Activated naive CD8-positive, alpha-beta T cell (primary cell): ENCODE data around the gene CMTM7.
"Not testable (repeated sequence)": the region's sequence is repeated elsewhere in the genome, so short reads cannot be mapped to it uniquely, and the experiment has no call there.

Experiments used
- H3K27ac Mint-ChIP-seq: one replicate; pipeline ENCODE4 v1.8.0; 2021; ENCODE audit warnings: mixed read lengths
- H3K27me3 Mint-ChIP-seq: one replicate; pipeline ENCODE4 v1.8.0; 2021; ENCODE audit warnings: mixed read lengths
- H3K36me3 Mint-ChIP-seq: one replicate; pipeline ENCODE4 v1.8.0; 2021; ENCODE audit warnings: mixed read lengths
- H3K4me1 Mint-ChIP-seq: one replicate; pipeline ENCODE4 v1.8.0; 2021; ENCODE audit warnings: low read depth, mixed read lengths
- H3K4me3 Mint-ChIP-seq: one replicate; pipeline ENCODE4 v1.8.0; 2021; ENCODE audit warnings: mild to moderate bottlenecking, mixed read lengths
- H3K9me3 Mint-ChIP-seq: one replicate; pipeline ENCODE4 v1.8.0; 2021; ENCODE audit warnings: low read depth, mixed read lengths

CMTM7 gene

DNA sequence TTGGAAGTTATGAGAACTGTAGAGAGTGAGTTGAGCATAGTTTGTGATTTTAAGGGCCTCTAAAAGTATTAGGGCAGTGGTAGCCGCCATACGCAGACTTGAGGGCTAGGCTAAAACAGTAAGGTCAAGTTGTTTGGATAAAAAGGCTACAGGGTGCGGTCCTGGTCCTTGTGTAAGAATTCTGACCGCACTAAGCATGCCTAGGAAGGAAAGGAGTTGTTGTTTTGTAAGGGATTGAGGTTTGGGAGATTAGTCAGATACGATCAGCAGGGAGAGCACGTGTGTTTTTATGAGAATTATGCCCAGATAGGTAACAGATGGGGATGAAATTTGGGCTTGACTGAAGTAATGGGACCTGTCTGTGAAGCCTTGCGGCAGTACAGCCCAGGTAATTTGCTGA, 71.8 kb downstream of the CMTM7 start:
- H3K4me1 Mint-ChIP-seq: peaks cover 20% of the 10 kb centered on the region
- H3K36me3 Mint-ChIP-seq, H3K4me3 Mint-ChIP-seq, H3K27ac Mint-ChIP-seq, H3K27me3 Mint-ChIP-seq, H3K9me3 Mint-ChIP-seq: not testable (repeated sequence)

DNA sequence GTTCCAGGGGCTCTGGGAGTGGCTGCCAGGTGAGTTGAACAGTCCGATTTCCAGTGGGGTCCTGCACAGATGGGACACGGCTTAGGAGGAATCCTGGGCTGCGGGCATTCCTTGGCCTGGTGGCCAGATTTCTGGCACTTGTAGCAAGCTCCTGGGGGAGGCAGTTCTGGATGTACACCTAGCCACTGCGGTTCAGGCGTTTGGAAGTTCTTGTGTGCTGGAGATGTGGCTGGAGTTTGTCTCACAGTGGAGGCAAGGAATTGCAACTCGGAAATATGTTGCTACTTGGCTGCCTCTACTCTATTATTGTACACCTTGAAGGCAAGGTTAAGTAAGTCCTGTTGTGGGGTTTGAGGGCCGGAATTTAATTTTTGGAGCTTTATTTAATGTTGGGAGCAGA, 73.1 kb downstream of the CMTM7 start:
- not testable (repeated sequence) for H3K9me3 Mint-ChIP-seq, H3K4me3 Mint-ChIP-seq, H3K36me3 Mint-ChIP-seq, H3K27me3 Mint-ChIP-seq
- Mint-ChIP-seq H3K4me1 (peaks cover 21% of the 10 kb centered on the region), H3K27ac (peak overlapping the region; percentile 30)

DNA sequence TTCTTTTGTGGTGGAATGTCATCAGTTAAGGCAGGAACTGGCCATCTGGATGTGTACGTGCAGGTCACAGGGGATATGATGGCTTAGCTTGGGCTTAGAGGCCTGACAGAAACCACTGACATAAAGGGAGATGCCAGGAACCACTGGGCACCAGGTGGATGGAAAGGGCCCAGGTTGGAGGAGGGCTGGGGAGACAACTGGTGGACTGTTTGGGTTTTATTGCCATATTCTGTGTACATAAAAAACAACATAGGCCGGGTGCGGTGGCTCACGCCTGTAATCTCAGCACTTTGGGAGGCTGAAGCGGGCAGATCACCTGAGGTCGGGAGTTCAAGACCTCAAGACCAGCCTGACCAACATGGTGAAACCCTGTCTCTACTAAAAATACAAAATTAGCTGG, 75.2 kb downstream of the CMTM7 start:
- H3K9me3 Mint-ChIP-seq, H3K27me3 Mint-ChIP-seq, H3K36me3 Mint-ChIP-seq: not testable (repeated sequence)
- H3K4me3 Mint-ChIP-seq: peak overlapping the region; percentile 30
- H3K27ac Mint-ChIP-seq: peak overlapping the region; percentile 42
- H3K4me1 Mint-ChIP-seq: peaks cover 36% of the 10 kb centered on the region

DNA sequence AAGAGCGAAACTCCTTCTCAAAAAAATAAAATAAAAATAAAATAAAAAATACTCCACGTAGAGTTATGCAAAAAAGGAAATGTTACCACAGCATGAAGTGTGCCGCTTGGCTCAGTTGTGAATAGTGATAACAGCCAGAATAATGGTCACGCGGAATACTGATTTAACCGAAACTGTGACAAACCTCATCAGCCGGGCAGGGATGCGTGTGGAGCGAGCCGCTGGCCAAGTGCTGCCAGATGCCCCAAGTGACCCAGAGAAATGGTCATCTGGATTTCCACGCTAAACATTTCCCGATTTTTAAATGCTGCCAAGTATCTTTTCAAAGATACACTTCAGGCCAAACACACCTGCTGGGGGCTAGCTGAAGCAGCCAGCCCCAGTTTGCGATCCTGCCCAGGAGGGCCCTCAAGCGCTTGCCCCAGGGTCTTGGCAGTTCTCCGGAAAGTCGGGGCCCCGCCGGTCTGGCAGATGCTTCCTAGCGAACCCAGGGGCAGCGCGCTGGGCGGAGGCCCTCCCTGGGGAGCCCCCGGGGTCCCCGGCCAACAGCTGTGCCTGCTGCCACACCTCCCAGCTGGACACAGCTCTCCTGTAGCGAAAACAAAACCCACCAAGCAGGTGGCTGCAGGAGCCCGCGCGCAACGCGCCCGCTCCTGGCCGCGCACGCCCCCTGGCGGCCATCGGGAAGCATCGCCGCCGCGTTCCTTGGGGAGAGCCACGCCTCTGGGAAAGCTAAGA, 75.8 kb downstream of the CMTM7 start:
- Mint-ChIP-seq H3K4me3 (peak overlapping the region; percentile 53), H3K9me3 (no peaks in the 10 kb centered on the region), H3K27ac (peak overlapping the region; percentile 51), H3K4me1 (peaks cover 38% of the 10 kb centered on the region), H3K27me3 (no peaks in the 10 kb centered on the region), H3K36me3 (no peaks in the 10 kb centered on the region)

DNA sequence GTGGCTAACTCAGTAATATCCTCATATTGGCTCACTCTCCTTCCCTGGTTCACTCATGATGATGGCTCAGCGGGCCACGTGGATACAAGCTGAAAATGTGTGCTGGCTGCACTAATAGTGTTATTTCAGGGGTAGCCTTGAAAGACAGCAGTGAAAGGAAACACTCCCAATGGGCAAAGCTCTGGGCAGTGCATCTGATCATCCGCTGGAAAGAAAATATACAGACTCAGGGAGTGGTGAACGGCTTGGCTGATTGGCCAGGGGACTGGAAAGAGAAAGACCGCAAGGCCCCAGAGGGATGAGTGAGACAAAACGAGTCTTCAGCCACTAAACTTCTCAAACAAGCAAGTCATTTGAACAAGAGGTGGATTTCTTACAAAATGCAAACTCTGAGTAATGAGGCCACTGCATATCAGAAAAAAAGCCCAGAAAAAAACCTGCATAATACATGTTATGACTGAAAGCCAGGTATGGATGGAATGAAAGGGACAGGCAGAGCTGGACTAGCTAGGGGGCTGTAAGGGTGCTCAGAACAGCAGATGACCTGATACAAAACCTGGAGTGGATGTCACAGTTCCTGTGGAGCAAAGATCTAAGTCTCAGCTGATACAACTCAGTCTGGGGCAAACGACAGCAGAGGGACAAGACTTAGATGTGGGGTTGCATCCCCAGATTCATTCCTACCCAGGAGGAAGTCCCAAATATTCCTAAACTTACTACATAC, 77.7 kb downstream of the CMTM7 start:
- Mint-ChIP-seq H3K36me3 (peaks cover 10% of the 10 kb centered on the region), H3K4me3 (no peak overlapping the region), H3K27ac (peak overlapping the region; percentile 82), H3K4me1 (peaks cover 42% of the 10 kb centered on the region), H3K9me3 (no peaks in the 10 kb centered on the region), H3K27me3 (no peaks in the 10 kb centered on the region)

DNA sequence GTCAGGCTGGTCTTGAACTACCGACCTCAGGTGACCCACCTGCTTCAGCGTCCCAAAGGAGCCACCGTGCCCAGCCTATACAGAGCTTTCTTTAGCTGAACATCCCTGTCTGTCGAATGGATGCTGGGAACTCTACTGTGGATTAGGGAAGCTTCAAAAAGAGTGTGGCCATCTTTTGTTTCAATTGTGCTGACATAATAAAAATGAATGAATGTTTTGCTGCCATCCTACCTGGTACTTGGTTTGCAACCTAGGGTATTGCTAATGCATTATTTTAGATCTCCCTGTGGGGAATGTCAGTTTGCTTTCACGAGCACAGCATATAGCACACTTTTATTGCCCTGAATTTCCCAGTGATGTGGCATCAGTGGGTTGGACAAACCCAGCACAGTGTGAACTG, 78.7 kb downstream of the CMTM7 start:
- H3K27ac Mint-ChIP-seq: peak overlapping the region; percentile 22

DNA sequence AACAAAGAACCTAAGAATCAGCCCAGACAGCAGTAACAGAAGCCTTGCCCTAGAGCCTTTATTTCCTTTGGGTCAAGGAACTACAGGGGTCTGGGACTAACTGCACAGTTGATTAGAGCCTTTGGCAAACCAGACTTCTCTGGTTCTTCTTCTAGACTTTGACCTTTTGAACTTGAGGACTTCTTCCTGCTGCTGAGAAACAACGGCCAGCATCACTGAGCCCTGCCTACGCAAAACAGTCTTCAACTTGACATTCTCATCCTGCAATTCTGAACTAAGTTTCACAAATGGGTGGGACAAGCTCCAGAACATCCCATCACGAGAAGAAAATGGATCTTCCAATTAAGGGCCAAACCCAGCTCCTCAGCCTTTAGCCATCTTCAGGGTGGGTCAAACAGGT, 79.6 kb downstream of the CMTM7 start:
- H3K27ac Mint-ChIP-seq: peak overlapping the region; percentile 28
- H3K36me3 Mint-ChIP-seq: peaks cover 15% of the 10 kb centered on the region
- no peaks in the 10 kb centered on the region for H3K9me3 Mint-ChIP-seq
- H3K27me3 Mint-ChIP-seq: no peaks in the 10 kb centered on the region
- H3K4me3 Mint-ChIP-seq: no peak overlapping the region
- peaks cover 35% of the 10 kb centered on the region for H3K4me1 Mint-ChIP-seq

More for the DNA sequence above, 78.7 kb downstream of the CMTM7 start:
- Mint-ChIP-seq H3K27me3 (no peaks in the 10 kb centered on the region), H3K4me1 (peaks cover 38% of the 10 kb centered on the region), H3K36me3 (peaks cover 12% of the 10 kb centered on the region), H3K4me3 (no peak overlapping the region), H3K9me3 (no peaks in the 10 kb centered on the region)

DNA sequence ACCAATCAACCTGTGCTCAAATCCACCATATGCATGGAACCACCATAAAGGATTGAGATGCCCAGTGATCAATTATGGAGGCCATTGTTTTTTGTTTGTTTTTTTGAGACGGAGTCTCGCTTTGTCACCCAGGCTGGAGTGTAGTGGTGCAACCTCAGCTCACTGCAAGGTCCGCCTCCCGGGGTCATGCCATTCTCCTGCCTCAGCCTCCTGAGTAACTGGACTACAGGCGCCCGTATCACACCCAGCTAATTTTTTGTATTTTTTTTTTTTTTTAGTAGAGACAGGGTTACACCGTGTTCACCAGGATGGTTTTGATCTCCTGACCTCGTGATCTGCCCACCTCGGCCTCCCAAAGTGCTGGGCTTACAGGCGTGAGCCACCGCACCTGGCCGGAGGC, 80.5 kb downstream of the CMTM7 start:
- H3K9me3 Mint-ChIP-seq, H3K4me3 Mint-ChIP-seq, H3K27ac Mint-ChIP-seq, H3K27me3 Mint-ChIP-seq: not testable (repeated sequence)
- H3K36me3 Mint-ChIP-seq: peaks cover 20% of the 10 kb centered on the region
- peaks cover 32% of the 10 kb centered on the region for H3K4me1 Mint-ChIP-seq

DNA sequence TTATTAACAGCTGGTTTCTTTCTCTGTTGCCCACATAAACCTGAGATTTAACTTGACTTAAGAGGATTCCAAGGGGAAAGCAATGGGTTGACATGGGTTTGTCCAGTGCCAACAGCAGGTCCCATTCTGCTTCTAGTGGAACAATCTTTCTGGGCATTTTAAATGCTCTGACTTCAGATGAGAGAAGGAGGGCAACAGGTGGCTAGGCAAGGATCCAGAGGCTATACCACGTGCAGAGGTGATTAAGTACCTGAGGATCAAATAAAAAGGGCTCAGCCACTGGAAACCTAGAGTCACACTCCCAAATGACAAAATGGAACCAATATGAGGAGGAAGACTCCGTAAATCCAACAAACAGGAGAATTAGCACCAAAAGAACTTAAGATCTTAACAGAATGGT, 82.5 kb downstream of the CMTM7 start:
- Mint-ChIP-seq H3K36me3 (peaks cover 24% of the 10 kb centered on the region), H3K27me3 (no peaks in the 10 kb centered on the region), H3K9me3 (no peaks in the 10 kb centered on the region), H3K4me1 (peaks cover 26% of the 10 kb centered on the region), H3K27ac (no peak overlapping the region), H3K4me3 (no peak overlapping the region)

DNA sequence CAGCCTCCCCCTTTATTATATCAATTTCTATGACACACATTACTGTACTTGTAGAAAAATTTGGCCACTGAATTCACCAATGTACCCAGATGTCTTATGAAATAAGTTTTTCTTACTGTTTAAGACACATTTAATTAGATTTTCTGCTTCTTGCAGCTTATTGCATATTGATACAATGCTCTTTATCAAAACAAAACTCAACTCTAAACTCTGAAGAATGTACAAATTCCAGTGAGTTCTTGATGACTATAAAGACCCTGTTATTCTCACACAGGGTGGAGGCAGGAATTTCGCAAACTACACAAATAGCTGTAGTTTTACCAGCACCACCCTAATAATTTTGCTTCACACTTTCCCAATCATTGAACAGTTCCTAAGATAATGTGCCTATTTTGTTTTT, 89.0 kb downstream of the CMTM7 start:
- peaks cover 24% of the 10 kb centered on the region for H3K4me1 Mint-ChIP-seq
- peaks cover 30% of the 10 kb centered on the region for H3K36me3 Mint-ChIP-seq
- H3K27me3 Mint-ChIP-seq: no peaks in the 10 kb centered on the region
- H3K4me3 Mint-ChIP-seq: no peak overlapping the region
- H3K9me3 Mint-ChIP-seq: no peaks in the 10 kb centered on the region
- no peak overlapping the region for H3K27ac Mint-ChIP-seq

DNA sequence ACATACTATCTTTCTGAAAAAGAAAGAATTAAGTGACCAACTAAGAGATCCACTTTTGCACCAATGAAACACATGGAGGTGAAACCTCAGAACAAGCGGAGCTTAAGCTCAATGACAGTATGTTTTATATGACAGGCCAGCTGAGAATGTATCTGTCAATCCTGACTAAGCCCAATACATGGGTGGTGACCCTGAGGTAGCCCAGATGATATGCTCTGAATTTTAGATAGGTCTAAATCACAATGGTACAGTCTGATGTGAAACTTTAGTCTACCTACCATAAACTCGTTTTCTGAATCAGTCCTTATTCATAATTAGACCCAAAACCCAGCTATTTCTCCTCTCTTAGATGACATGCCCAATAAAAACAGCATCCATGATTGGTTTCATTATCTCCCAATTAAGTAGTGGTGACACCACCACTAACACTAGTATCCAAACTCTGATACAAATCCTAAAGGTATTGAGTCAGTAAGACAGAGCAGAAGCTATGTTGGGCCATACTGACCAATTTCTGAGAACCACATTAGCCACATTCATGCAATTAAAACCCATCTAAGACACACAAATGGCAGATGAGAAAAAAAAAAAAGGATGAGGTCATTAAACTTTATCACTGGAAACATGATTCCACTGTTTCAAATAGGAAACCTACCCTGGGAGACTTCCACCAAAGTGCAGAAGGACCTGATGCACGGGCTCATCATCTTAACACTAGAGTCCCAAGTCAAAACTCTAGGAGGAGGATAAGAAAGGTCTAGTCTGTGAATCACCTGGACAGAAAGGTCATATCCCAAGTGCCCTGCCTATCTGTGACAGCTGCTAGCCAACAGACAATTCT, 90.4 kb downstream of the CMTM7 start:
- Mint-ChIP-seq H3K27me3 (no peaks in the 10 kb centered on the region), H3K9me3 (no peaks in the 10 kb centered on the region), H3K27ac (no peak overlapping the region), H3K36me3 (peaks cover 29% of the 10 kb centered on the region), H3K4me3 (no peak overlapping the region), H3K4me1 (peaks cover 22% of the 10 kb centered on the region)

DNA sequence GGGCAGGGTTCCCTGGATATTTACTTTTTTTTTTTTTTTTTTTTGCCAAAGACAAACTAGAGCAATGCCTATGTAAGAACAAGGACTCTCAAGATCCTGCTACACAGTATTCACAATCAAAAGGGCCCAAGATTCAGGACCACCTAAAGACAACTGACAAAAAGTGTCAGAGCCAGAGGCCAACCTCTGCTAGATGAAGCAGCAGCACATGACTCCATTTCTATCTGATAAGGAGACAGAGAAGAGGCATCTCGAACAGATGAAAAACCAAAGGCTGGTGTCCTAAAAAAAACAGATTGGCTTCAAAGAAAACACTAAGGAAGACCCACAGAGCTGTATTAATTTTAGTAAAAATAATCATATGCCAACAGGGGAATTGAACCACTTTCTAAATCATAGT, 91.0 kb downstream of the CMTM7 start:
- H3K36me3 Mint-ChIP-seq: peaks cover 27% of the 10 kb centered on the region
- no peaks in the 10 kb centered on the region for H3K9me3 Mint-ChIP-seq

DNA sequence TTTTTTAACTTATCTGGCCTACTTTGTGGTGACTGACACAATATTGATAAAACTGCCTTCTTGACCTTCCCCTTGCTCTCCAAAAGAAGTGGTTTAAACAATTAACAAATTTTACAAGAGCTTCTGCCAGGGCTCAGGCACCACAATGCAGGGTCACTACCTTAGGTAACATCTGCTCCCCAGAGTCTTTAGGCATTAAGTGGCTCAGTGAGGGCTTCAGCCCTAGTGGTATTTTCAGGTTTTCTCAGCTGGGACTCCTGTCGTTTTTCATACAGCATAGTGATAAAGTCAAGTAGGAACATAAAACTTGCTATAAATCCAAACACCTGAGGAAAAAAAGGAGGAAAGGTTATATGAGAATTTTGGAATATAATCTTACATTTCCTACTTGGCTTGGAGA, 92.1 kb downstream of the CMTM7 start:
- H3K4me3 Mint-ChIP-seq: no peak overlapping the region
- no peaks in the 10 kb centered on the region for H3K9me3 Mint-ChIP-seq
- peaks cover 24% of the 10 kb centered on the region for H3K4me1 Mint-ChIP-seq
- no peaks in the 10 kb centered on the region for H3K27me3 Mint-ChIP-seq
- H3K27ac Mint-ChIP-seq: no peak overlapping the region
- H3K36me3 Mint-ChIP-seq: peaks cover 24% of the 10 kb centered on the region

More for the DNA sequence above, 91.0 kb downstream of the CMTM7 start:
- Mint-ChIP-seq H3K27ac (peak overlapping the region; percentile 31), H3K27me3 (no peaks in the 10 kb centered on the region), H3K4me3 (no peak overlapping the region), H3K4me1 (peaks cover 22% of the 10 kb centered on the region)

DNA sequence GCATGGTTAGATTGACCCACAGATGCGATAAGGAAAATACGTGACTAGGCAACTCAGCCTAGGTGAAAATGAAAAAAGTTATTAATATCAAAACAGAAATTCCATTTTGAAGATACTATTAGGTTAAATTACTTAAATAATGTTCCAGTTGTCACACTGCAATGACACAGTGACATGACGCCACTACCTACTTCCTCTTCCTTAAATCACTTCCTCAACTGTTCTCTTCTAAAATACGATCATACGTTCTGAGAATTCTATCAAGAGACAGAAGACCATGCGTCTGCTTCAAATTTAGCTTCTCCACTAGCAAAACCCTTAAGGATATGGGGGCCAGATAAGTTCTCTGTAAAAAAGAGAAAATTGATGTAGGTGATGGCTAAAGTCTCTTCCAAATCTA, 92.8 kb downstream of the CMTM7 start:
- Mint-ChIP-seq H3K27ac (no peak overlapping the region), H3K9me3 (no peaks in the 10 kb centered on the region), H3K27me3 (no peaks in the 10 kb centered on the region), H3K4me1 (peaks cover 24% of the 10 kb centered on the region), H3K36me3 (peaks cover 22% of the 10 kb centered on the region), H3K4me3 (no peak overlapping the region)
